ENCODE results near the gene MORN3.
"Not testable (repeated sequence)": the region's sequence is repeated elsewhere in the genome, so short reads cannot be mapped to it uniquely, and the experiment has no call there.

The MORN3 gene, protein sequence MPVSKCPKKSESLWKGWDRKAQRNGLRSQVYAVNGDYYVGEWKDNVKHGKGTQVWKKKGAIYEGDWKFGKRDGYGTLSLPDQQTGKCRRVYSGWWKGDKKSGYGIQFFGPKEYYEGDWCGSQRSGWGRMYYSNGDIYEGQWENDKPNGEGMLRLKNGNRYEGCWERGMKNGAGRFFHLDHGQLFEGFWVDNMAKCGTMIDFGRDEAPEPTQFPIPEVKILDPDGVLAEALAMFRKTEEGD

DNA sequence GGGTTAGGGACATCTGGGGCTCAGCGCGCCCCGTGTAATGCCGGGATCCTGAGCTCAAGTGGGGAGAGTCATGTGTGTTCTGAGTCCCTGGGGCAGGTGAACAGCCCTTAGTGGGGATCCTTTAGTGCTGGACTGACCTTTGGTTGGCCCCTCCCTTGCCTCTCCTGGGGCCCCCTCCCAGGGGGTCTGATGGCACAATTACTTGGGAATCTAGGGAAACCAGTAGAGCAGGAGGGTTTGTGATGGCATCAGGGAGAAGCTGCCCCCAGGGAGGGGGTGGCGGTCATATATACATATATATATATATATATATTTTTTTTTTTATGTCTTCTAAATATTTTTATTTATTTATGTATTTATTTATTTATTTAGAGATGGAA, at the start of gene MORN3:
Gene MORN3 (minus strand): TSS at position 134 of the 380 bp plus-strand sequence. CDS start 171 bp downstream, outside the sequence.
- DNase-seq = no peak

GRCh38 chr12:121718653-121719239, 49.3 kb upstream of the MORN3 start:
- no peak for DNase-seq

DNA sequence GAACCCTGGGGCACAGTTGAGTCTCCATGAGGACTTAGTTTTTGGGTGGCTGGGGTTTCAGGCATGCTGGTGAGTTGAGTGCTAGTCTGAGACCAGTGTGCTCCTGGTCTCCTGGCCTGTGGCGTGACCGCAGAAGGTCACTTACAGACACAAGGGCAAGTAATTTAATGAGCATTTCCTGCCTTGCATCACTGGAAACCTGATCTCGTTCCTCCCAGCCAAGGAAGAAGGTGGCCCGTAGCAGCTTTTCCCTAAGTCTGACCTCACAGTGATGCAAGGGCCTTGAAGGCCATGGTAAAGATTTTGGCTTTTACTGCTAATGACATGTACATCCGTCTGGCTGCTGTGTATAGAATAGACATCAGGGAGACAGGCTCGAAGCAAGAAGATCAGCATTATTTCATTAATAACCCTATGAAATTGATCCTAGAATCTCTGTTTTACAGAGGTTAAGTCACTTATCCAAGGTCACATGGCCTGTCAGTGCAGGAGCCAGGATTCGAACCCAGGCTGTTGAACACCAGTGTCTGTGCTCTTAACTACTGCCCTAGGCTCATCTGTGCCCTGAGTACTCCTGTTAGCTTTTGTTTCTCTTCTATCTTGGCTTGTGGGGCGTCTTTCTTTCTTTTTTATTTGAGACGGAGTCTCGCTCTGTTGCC, 47.7 kb upstream of the MORN3 start:
- DNase-seq = peak; percentile 83

GRCh38 chr12:121715862-121716435, 46.5 kb upstream of the MORN3 start:
- DNase-seq = no peak

- DNase-seq = not testable (repeated sequence)
Measured at GRCh38 chr12:121715055-121715454, 45.6 kb upstream of the MORN3 start.

GRCh38 chr12:121713793-121714192, 44.3 kb upstream of the MORN3 start:
- DNase-seq = no peak

- no peak for DNase-seq
Measured at GRCh38 chr12:121713257-121713777, 43.9 kb upstream of the MORN3 start.

GRCh38 chr12:121712461-121713256, 43.2 kb upstream of the MORN3 start, which contains the start of gene TMEM120B:
Gene TMEM120B, plus strand, starts transcription at chr12:121712752. Its CDS starts 144 bp downstream, at chr12:121712896.
- DNase-seq = peak; percentile 70

DNA sequence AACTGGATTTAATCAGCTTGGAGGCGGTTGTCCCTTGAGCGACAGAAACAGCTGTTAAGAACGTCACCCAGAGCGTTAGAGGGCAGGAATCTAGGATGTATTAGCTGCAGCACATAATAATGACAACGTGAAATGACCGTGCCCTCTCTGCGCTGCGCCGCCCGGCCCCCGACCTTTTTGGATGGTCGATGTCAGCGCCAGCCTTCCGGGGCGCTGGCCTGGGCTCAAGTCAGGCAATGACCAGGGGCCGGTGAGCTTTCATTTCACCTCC, 42.7 kb upstream of the MORN3 start:
- no peak for DNase-seq

GRCh38 chr12:121711361-121712189, 42.1 kb upstream of the MORN3 start:
- no peak for DNase-seq

- peak; percentile 78 for DNase-seq
Measured at GRCh38 chr12:121709478-121709961, 40.1 kb upstream of the MORN3 start.

DNA sequence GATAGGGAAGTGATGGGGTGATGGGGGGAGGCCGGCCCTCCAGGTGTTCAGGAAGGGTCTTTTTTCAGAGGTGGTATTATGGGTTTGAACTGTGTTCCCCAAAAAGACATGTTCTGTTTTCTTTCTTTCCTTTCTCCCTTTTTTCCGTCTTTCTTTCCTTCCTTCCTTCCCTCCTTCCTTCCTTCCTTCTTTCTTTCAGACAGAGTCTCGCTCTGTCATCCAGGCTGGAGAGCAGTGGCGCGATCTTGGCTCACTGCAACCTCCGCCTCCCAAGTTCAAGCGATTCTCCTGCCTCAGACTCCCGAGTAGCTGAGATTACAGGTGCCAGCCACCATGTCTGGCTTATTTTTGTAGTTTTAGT, 39.6 kb upstream of the MORN3 start:
- not testable (repeated sequence) for DNase-seq

GRCh38 chr12:121708313-121709063, 39.0 kb upstream of the MORN3 start:
- DNase-seq = no peak

- DNase-seq = no peak
Measured at GRCh38 chr12:121705514-121705913, 36.1 kb upstream of the MORN3 start.

- DNase-seq = no peak
Measured at GRCh38 chr12:121702944-121703343, 33.5 kb upstream of the MORN3 start.

DNA sequence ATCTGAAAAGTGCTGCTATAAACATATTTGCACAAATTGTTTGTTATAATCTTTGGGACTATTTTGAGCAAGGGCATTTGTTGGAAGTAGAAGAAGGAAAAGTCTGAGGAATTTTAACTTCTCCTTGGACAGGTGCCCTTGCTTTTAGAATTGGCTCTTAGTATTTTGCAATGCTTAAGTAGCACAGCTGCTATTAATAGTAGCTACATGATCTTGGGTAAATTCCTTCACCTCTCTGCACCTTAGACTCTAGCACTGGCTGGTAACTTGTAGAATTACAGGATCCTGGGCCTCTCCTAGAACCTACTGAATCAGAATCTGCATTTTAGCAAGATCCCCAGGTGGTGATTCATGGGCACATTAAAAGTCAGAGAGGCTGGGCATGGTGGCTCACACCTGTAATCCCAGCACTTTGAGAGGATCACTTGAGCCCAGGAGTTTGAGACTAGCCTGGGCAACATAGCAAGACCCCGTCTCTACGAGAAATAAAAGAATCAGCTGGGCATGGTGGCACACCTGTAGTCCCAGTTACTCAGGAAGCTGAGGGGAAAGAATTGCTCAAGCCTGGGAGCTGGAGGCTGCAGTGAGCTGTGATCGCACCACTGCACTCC, 32.3 kb upstream of the MORN3 start:
- no peak for DNase-seq

DNA sequence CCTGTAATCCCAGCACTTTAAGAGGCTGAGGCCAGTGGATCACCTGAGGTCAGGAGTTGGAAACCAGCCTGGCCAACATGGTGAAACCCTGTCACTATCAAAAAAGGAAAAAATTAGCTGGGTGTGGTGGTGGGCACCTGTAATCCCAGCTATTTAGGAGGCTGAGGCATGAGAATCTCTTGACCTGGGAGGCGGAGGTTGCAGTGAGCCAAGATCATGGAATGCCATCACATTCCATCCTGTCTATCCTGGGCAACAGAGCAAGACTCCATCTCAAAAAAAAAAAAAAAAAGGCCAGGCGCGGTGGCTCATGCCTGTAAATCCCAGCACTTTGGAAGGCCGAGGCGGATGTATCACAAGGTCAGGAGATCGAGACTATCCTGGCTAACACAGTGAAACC, 28.4 kb upstream of the MORN3 start:
- not testable (repeated sequence) for DNase-seq

GRCh38 chr12:121697093-121697698, 27.7 kb upstream of the MORN3 start:
- peak; percentile 54 for DNase-seq

GRCh38 chr12:121693155-121693687, 23.8 kb upstream of the MORN3 start:
- no peak for DNase-seq

DNA sequence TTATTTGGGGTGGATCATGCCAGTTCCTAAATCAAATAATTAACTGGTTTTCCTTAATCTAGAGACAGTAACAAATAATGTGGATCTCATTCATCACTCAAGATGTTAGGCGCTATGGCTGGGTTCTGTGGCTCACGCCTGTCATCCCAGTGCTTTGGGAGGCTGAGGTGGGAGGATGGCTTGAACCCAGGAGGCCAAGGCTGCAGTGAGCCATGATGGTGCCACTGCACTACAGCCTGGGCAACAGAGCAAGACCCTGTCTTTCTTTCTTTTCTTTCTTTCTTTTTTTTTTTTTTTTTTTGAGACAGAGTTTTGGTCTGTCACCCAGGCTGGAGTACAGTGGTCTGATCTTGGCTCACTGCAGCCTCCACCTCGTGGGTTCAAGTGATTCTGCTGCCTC, 23.3 kb upstream of the MORN3 start:
- DNase-seq = not testable (repeated sequence)
